GM18519 (cell line): ENCODE measurements around the gene MCRIP2.

Experiments
- ATAC-seq: cut with Tn5 transposase; IDR thresholded peaks from one replicate; pipeline ENCODE4 v1.9.1; 2021; ENCODE audit warnings: mild to moderate bottlenecking, moderate library complexity; ENCODE audit not compliant: unreplicated experiment, low FRiP score

MCRIP2 gene

GRCh38 chr16:631808-632358 is 9.7 kb upstream of the MCRIP2 start:
- no peak for ATAC-seq

DNA sequence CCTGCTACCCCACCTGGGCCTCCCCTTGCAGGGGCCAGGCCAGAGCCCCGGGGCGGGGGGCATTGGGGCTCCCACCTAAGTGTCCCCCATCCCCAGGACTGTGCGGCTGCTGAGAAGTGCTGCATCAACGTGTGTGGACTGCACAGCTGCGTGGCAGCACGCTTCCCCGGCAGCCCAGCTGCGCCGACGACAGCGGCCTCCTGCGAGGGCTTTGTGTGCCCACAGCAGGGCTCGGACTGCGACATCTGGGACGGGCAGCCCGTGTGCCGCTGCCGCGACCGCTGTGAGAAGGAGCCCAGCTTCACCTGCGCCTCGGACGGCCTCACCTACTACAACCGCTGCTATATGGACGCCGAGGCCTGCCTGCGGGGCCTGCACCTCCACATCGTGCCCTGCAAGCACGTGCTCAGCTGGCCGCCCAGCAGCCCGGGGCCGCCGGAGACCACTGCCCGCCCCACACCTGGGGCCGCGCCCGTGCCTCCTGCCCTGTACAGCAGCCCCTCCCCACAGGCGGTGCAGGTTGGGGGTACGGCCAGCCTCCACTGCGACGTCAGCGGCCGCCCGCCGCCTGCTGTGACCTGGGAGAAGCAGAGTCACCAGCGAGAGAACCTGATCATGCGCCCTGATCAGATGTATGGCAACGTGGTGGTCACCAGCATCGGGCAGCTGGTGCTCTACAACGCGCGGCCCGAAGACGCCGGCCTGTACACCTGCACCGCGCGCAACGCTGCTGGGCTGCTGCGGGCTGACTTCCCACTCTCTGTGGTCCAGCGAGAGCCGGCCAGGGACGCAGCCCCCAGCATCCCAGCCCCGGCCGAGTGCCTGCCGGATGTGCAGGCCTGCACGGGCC is 8.9 kb upstream of the MCRIP2 start:
- no peak for ATAC-seq

GRCh38 chr16:633336-634050 is 8.1 kb upstream of the MCRIP2 start:
- ATAC-seq: no peak

DNA sequence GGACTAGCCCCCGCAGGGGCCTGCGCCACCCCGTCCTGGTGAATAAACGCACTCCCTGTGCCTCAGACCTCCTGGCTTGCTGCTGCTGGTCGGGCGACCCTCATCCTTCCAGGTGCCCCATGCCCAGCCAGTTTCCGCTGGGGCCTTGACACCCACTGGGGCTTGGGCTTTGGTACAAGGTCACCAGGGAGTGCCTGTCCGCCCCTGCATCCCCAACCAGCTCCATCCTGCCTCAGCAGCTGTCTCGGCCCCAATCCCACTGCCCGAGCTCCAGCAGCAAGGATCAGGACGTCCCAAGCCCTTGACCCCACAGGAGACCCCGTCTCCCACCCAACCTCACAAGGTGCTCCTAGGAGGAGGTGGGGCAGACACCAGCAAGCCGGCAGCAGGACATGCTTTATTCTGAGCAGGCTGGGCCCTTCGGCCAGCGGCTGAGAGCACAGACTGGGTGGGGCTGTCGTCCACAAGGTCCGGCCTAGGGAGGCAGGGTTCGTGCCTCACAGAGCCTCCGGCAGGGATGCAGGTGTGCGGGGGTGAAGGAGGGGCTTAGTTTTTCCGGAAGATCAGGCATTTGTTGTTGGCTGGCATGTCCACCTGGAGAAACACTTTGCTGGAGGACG is 7.5 kb upstream of the MCRIP2 start:
- ATAC-seq: no peak

GRCh38 chr16:634996-635395 is 6.6 kb upstream of the MCRIP2 start:
- no peak for ATAC-seq

GRCh38 chr16:635573-636205 is 5.9 kb upstream of the MCRIP2 start:
- peak; percentile 2 for ATAC-seq

DNA sequence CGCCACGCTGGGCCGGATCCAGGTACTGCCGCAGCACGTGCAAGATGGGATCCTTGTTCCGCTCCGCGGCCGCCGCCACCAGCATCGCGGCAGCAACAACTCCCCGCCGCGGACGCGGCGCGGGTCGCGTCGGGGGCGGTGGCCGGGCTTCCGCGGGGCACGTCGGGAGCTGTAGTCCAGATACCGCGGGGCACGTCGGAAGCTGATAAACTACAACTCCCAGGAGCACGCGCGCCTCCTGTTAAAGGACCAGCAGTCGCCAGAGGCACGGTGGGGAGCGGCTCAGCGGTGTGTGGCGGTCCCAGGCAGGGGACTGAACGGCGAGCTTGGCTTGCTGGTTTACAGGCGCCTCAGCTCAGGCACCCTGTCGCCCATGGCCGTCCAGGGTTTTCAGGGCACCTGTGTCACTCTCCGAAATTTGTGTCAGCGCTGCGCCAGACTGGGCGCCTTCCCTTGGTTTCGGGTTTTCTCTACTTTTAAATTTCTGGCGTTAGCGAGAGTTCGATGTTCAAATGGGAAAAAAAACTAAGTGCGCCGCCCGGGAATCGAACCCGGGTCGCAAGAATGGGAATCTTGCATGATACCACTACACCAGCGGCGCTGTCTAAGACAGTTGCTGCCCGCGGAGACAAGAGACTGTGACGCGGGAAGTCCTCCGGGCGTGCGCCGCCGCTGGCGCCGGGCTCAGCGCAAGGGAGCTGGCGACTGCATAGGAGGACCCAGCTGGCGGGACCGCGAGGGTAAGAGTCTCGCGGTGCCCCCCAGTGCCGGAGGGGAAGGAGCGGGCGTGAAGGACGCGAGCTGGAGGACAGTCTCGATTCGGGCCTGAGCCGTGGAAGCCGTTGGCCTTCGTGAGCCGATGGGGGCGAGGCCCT is 5.2 kb upstream of the MCRIP2 start, which contains the start of gene METTL26:
Gene METTL26, minus strand, starts transcription at position 100 of the 875 bp plus-strand sequence. Its CDS starts 15 bp downstream, at position 85.
- peak; percentile 41 for ATAC-seq

DNA sequence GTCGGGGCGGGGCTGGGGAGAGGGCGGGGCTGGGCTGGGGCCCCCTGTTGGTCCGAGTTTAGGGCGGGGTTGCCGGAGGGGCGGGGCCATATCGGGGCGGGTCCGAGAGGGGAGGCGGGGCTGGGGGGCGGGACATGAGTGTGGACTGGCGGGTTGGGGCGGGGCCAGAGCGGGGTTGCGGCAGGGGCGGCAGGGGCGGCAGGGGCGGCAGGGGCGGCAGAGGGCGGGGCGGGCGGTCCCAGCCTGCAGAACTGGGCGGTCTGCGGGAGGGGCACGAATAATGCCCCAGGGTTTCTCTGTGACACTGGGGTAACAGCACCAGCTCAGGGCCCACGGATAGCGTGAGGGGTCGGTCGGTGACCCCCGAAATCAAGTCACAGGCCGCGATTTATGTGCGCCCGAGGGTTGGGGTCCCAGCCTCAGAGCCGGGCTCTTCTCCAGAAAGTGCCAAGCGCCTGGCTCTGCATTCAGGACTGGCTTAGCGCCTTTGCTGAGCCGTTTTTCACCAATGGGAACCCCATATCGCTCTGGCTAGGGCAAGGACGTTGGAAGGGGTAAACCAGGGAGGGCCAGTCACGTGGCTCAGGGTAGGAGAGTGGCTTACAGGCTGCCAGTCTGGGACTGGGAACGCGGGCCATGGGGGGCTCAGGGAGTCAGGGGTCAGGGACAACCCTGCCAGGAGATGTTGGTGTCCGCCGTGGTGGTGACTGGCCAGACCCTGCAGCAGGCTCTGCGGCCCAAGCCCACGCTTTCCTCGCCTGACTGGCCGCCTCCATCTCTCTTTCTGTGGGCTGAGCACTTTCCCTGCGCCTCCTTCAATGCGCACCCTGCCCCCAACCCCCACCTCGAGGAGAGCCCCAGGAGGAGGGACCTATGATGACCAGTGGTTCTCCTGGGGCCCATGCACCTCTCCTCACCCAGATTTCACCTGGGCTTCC is 4.3 kb upstream of the MCRIP2 start:
- no peak for ATAC-seq

- ATAC-seq: no peak
Measured at GRCh38 chr16:638034-638543, 3.5 kb upstream of the MCRIP2 start.

GRCh38 chr16:638836-639235 is 2.8 kb upstream of the MCRIP2 start:
- ATAC-seq: no peak

- no peak for ATAC-seq
Measured at GRCh38 chr16:640614-641013, 1.0 kb upstream of the MCRIP2 start.

DNA sequence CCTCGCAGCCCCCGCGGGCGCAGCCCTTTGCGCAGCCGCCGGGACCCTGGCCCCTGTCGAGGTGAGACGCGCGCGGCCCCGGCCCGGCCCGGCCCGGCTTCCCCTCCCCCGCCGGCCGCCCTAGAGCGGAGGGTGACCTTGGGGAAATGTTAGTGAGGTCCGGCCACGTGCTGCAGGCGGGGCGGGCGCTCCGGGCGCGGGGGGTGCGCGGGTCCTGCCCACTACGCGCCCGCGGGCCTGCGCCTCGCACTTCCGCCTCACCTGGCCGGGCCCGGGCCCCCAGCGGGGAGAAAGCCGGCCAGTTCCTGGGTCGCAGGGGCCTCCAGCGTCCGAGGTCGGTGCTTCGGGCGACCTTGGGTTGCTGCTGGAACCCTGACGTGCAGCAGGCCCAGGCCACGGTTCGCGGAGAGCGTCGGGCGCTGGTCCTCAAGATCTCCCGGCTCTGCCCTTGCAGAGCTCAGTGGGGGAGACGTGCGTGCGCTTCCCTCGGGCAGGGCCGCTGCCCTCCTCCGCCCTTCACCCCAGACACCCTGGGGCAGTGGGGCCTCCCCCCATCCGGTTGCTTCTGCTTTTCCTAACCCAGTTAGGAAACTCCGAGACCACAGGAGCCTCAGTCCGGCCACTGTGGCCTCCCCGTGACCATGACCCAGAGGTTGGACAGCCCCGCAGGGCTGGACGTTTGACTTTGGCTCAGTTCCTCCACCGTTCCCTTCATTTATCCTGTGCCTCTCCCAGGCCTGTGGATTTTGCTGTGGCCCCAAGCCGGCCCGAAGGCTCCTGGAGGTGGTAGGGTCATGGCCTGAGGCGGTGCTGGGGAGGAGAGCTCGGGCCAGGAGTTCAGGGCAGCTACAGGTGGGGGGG is 791 bp downstream of the MCRIP2 start:
- ATAC-seq: peak; percentile 17

GRCh38 chr16:643050-643368 is 1.4 kb downstream of the MCRIP2 start:
- no peak for ATAC-seq

GRCh38 chr16:644556-644955 is 2.9 kb downstream of the MCRIP2 start:
- ATAC-seq: no peak

GRCh38 chr16:645852-646678 is 4.4 kb downstream of the MCRIP2 start:
- ATAC-seq: no peak

DNA sequence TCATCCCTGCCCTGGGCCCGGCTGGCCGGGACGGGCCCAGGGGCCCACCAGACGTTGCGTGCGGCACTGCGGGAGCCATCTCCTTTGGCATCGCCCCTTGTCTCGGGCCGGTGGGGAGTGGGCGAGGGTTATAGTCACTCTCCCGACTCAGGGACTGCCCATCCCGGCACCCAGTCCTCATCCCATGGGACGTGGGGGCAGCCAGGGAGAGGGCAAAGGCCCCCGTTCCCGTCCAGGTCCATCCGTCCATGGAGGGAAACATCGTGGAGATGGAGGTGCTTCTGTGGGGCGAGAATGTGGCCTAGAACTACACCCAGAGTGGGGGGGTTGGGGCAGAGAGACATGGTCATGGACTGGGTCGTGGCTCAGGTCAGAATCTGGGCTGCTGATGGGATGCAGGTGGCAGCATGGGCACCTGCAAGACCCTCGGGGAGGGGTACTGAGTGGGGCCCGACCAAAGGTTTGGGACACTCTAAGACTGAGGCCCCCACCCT is 5.1 kb downstream of the MCRIP2 start:
- no peak for ATAC-seq
